OCI-LY3 (cell line): ENCODE data around the gene ARL8B.

Experiments
- EZH2phosphoT487 ChIP-seq: fragments of 200-600 bp; shearing (Covaris generic); IDR thresholded peaks from 2 replicates; pipeline ENCODE4 v1.6.1; 2018; ENCODE audit warnings: antibody characterized with exemption, mixed run types, low read depth
- TF ChIP-seq, protein P1 (sequence below): fragments of 200-600, 300-600 bp; sonication (generic); IDR thresholded peaks from 2 replicates; pipeline ENCODE4 v1.5.1; 2014; ENCODE audit warnings: antibody characterized with exemption, low read length, low read depth

DNA sequence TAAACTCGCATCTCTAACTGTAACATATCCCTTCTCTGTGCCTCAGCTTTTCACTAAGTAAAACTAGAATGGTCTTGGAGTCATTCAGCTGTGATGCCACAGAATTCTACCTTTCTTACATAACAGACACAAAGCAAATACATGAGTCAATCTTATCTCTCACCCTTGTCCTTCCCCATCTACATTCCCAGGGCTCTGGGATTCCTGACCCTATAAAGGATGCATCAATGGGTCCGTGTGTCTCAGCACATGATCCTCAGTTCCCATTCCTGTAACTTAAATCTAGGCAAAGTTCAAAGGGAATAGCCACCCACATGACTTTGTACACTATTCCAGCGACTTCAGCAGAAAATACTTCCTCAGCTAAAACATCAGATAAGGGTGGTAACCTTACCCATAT lies 11.8 kb upstream of the ARL8B start:
- TF ChIP-seq, protein P1, sequence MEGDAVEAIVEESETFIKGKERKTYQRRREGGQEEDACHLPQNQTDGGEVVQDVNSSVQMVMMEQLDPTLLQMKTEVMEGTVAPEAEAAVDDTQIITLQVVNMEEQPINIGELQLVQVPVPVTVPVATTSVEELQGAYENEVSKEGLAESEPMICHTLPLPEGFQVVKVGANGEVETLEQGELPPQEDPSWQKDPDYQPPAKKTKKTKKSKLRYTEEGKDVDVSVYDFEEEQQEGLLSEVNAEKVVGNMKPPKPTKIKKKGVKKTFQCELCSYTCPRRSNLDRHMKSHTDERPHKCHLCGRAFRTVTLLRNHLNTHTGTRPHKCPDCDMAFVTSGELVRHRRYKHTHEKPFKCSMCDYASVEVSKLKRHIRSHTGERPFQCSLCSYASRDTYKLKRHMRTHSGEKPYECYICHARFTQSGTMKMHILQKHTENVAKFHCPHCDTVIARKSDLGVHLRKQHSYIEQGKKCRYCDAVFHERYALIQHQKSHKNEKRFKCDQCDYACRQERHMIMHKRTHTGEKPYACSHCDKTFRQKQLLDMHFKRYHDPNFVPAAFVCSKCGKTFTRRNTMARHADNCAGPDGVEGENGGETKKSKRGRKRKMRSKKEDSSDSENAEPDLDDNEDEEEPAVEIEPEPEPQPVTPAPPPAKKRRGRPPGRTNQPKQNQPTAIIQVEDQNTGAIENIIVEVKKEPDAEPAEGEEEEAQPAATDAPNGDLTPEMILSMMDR: no peak
- no peak for TF ChIP-seq EZH2phosphoT487
